NCI-H187 (cell line): ENCODE results near the gene MPP4.

Experiments
- DNase-seq, 2 experiments: peaks; one replicate each; lab custom pipeline; 2025; lab: John Stamatoyannopoulos, UW

MPP4 gene

DNA sequence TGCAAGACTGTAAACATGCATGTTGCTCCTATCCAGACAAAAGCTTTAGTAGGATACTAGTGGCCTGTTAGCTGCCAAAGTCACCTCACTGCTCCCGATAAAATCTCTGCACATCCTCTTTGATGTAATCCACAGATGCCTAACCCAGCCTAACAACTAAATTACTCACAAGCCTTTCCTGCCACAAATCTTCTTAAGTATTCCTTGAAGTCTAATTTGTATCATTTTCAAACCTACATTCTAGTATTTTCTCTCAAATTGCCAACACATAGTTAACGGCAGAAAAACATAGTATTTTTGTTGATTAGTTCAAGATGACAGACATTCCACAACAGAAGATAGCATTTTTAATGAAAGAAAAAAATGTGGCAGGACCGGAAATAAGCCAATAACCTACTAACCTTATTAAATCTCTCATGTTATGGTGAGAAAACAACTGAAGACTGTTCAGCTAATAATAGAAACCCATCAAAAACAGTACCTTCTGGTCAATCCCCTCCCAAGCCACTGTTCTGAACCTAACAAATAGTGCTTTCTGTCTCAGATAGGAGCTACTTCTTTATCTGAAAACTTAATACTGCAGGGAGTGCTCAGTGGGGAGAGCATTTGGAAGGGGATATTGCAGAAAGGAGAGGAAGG, at the start of gene MPP4:
TSS of gene MPP4 (minus strand) at position 57 of the 639 bp plus-strand sequence. CDS start 4,690 bp downstream, outside the sequence.
- no peak for DNase-seq

- DNase-seq, result no peak
Measured at GRCh38 chr2:201746551-201746950, 48.1 kb upstream of the MPP4 start.

GRCh38 chr2:201735486-201735885, 37.0 kb upstream of the MPP4 start:
- no peak for DNase-seq

DNA sequence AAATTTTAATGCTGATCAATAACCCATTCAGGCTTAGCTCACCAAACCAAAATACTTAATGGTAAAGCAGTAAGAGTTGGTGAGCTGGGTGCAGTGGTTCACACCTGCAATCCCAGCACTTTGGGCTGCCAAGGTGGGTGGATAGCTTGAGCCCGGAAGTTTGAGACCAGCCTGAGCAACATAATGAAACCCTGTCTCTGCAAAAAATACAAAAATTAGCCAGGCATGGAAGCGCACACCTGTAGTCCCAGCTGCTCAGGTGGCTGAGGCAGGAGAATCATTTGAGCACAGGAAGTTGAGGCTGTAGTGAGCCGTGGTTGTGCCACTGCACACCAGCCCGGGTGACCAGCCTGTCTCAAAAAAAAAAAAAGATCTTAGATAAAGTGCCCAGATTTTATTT, 35.7 kb upstream of the MPP4 start:
- DNase-seq, result no peak

GRCh38 chr2:201733544-201733943, 35.1 kb upstream of the MPP4 start:
- no peak for DNase-seq

DNA sequence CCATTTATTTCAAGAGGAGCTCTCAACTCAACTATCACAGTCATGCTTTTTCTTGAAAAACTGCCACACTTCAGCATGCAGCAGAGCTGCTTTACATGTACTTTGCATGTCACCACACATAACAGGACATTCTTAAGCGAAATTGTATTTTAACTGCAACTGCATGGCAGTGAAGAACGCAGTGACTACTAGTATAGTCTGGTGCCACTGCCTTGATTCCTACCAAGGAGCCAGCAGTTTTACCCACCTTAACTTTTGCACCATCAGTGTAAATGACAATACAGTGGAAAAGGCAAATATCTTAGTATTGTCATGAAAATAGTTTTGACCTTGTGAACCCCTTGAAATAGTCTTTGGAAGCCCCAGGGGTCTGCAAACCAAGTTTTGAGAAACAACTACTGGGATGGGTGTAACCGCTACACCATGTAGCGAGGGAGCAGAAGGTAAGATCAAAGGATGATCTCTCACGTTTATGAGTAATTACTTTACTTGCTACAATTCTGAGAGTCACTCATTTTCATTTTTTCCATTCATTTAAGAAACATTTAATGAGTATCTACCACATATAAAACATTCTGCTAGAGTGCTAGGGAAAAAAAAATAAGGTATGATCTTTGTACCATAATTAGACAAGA, 32.3 kb upstream of the MPP4 start:
- DNase-seq, result no peak

DNA sequence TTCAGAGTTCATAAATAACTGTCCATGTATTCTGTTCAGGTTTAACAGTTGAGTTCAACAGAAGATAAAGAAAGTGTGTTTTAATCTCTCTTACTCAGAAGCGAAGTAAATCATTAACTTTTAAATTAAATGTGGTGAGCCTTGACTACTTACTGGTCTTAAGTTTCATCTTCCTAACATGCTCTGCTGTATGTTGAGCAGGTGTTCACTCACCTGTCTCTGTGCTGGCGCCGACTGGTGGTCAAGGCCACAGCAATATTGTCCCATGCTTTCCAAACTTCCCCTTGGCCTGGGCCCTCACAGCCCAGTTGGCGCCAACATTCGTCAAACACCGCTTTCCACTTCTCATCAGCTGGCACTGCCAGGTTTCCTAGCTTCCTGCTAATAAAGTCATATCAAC, 17.0 kb upstream of the MPP4 start:
- DNase-seq, result no peak

GRCh38 chr2:201712726-201713125, 14.3 kb upstream of the MPP4 start:
- DNase-seq, result no peak

DNA sequence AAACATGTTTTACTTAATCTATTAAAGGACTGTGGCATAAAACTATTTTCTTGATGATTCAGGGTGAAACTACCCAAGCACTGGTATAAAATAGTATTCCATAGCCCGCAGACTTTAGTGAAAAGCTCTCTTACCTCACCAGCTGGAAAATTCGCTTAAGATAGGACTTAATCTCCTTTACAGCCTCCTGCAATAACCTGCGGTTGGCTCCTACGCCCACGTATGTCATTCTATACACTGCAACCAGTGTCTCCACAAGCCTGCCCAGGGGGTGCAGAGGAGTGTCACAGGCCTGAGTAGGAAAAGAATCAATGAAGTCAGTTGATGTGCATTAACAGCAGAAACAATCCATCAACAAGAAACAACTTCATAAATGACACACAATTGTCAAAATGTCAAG, 11.3 kb upstream of the MPP4 start:
- no peak for DNase-seq

DNA sequence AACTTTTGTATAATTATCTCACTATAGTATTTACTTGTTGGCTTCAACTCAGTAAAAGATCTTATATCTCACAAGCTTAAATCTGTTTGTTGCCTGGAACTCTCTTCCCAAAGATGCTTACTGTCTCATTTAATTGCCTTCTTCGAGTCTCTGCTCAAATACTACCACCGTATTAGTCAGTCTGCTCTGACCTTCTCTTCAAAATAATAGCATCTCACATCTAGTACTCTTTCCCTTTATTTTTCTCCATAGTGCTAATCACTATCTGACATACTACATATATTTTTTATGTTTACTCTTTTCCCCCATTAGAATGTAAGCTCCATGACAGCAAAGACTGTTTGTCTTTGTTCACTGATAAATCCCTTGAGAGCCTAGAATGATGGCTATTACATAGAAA, 10.6 kb upstream of the MPP4 start:
- no peak for DNase-seq

DNA sequence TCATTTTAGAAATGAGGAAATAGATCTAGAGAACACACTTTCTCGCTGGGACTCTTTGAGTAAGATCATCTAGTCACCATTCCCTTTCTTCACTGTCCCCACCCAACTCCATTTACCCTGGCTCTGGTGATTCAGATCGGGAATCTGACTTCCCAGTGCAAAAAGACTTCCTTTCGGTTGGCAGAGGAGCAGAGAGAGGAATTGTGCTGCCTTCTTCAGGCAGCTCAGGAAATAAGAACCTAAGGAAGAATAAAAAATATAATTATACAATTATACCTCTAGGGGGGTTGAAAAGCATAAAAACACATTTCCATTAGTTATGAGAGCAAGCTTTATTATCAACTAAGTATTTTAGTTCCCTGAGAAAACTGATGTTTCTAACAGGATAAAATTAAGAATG, 9.3 kb upstream of the MPP4 start:
- DNase-seq, result no peak

- DNase-seq, result no peak
Measured at GRCh38 chr2:201707142-201707541, 8.7 kb upstream of the MPP4 start.

GRCh38 chr2:201704536-201704935, 6.1 kb upstream of the MPP4 start:
- no peak for DNase-seq

GRCh38 chr2:201701646-201702045, 3.2 kb upstream of the MPP4 start:
- no peak for DNase-seq

GRCh38 chr2:201699416-201699815, 972 bp upstream of the MPP4 start:
- no peak for DNase-seq

- DNase-seq, result no peak
Measured at GRCh38 chr2:201697899-201698298, 545 bp downstream of the MPP4 start.

- no peak for DNase-seq
Measured at GRCh38 chr2:201696151-201696659, 2.2 kb downstream of the MPP4 start.

GRCh38 chr2:201685156-201685555, 13.3 kb downstream of the MPP4 start:
- DNase-seq, result no peak

DNA sequence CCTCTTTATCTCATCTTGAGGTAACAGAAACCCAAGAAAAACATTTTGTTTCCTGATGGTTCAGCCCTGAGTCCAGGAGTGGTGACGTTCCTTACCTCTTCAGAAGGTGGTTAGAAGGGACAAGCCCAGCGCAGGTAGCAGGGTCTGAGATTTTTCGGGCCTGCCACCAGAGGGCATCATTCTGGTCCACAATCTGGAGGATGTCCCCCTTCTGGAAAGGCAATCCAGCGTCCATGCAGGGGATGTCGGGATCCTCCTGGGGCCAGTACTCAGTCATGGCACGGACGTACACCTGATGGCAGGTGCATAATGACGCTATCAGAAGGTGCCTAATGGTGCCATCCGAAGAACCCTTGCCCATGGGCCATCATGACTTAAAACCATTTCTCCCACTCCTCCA, 17.7 kb downstream of the MPP4 start:
- DNase-seq, result no peak

DNA sequence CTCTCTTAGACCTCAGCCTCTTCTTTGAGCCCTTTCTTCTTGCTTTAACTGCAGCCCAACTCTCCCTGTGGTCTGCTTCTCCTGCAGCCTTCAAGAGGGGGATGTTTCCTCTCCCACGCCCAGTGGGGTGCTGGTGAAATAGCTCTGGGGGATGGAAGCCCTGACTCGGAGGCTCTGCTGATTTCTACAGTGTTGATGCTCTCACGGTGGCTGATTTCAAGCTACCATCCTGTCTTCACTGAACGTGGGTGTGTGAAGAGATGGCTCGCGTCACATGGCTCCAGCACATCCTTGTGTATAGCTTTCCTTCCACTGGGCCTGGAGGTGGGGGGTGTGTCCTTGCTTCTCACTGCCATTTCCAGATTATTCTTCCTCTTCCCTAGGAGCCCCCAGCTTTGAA, 20.0 kb downstream of the MPP4 start:
- no peak for DNase-seq

DNA sequence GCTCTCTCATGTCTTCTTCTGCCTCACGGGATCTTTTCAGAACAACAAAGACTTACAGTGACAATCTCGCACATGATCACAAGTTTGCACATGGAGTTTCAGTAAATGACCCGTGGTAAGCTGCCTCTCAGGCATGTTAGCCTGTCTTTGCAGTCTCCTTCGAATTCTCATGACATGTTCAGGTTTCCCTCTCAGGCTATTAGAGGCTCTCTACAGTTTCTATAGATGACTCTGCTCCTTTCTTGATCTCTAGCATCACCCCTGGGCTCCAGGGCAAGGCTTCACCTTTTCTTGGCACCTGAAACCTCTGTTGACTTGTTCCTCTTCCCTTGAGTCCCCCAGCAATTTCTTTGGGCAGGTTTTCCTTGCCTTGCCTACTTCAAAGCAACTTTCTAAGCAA, 23.0 kb downstream of the MPP4 start:
- no peak for DNase-seq

GRCh38 chr2:201674794-201675193, 23.6 kb downstream of the MPP4 start:
- DNase-seq, result no peak

DNA sequence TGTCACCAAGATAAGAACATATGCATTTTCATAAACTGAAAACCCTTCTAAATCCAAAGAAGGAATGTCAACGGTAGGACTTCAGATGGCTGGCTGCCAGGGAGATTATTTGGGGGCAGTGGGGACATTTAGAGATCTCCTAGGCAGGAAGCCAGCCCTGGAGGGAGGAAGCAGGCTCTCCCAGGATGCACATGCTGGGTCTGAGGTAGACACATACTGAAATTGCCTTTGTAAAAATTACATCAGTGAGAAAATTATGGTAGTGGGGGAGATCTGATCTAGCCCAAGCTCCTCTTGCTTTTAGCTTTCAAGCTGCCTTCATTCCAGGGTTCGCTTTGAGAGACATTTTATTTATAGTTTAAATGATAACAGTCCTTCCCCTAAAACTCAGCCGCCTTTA, 24.1 kb downstream of the MPP4 start:
- no peak for DNase-seq

DNA sequence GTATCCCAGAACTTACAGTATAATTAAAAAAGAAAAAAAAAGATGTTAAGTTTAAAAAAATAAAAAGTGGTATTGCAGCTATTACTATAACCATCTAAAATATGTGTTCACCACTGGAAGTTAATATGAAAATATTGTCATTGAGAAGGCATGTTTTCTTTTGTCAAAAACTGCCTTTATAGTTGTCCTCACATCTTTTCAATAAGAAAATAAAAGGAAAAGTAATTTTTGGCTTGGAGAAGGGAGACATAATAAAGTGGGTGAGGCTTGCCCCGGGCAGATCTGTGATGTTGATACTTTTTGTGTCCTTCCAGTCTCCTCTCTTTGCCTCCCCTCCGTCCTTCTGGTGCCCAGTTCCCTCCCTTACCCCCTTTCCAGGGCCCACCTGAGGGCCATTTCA, 24.9 kb downstream of the MPP4 start:
- DNase-seq, result no peak
